GM18505 (cell line): Measurements from ENCODE around the gene DCC.

Source experiments
- ATAC-seq: cut with Tn5 transposase; IDR thresholded peaks from one replicate; pipeline ENCODE4 v1.9.1; 2021; ENCODE audit not compliant: unreplicated experiment
- POLR2A ChIP-seq: IDR thresholded peaks from 4 replicates; pipeline ENCODE4 v1.6.1; 2011; ENCODE audit warnings: borderline replicate concordance; ENCODE audit not compliant: insufficient read depth, insufficient read length; ENCODE audit errors: extremely low read depth

Gene DCC

GRCh38 chr18:53553030-53553429 is 1213.0 kb downstream of the DCC start:
- no peak for ATAC-seq
- TF ChIP-seq POLR2A = no peak

DNA sequence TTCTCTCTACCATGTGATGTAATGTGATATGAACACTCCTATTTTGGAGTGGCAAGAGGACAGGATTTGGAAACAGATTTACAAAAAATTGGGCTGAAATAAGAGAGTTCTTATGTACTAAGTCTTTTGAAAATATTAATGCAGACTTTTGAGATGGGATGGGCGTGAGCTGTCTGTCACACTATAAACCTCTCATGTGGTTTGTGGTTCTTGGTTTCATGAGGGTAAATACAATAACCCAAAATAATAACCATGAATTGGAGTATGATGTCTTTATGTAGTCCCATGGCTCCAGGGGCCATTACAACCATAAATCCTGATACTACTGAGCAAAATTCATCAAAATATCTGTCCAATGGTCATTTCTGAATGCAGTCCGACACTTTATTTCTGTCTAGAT is 1216.5 kb downstream of the DCC start:
- TF ChIP-seq POLR2A = no peak
- ATAC-seq = no peak

- no peak for ATAC-seq
- TF ChIP-seq POLR2A = no peak
These were observed 1220.5 kb downstream of the DCC start for GRCh38 chr18:53560546-53560945.

- ATAC-seq = no peak
- TF ChIP-seq POLR2A = no peak
These were observed 1226.6 kb downstream of the DCC start for GRCh38 chr18:53566626-53567025.

GRCh38 chr18:53567929-53568574 is 1228.1 kb downstream of the DCC start:
- TF ChIP-seq POLR2A = no peak
- no peak for ATAC-seq
